GM19239 (cell line): ENCODE results near the gene B4GALNT3.

Source experiments
- DNase-seq: peaks from one replicate; pipeline ENCODE4 v3.0.0; 2011; ENCODE audit warnings: low spot score; ENCODE audit not compliant: insufficient read length
- FAIRE-seq: peaks from 2 replicates; lab custom pipeline; 2011; peaks lifted over from hg19 to GRCh38; lab: Jason Lieb, UNC

Gene B4GALNT3

GRCh38 chr12:612886-613285, 153.1 kb downstream of the B4GALNT3 start:
- no peak for DNase-seq
- no peak for FAIRE-seq
